Measurements from ENCODE around the gene LRP8. TPM values are rescaled to one million over a fixed set of nuclear protein-coding genes. Genes with fewer than 3 reads are reported as not detected.

Gene LRP8
- total and polyA plus RNA-seq, 11 donors, result 0.27 to 8.0 (median 1.7) TPM

DNA sequence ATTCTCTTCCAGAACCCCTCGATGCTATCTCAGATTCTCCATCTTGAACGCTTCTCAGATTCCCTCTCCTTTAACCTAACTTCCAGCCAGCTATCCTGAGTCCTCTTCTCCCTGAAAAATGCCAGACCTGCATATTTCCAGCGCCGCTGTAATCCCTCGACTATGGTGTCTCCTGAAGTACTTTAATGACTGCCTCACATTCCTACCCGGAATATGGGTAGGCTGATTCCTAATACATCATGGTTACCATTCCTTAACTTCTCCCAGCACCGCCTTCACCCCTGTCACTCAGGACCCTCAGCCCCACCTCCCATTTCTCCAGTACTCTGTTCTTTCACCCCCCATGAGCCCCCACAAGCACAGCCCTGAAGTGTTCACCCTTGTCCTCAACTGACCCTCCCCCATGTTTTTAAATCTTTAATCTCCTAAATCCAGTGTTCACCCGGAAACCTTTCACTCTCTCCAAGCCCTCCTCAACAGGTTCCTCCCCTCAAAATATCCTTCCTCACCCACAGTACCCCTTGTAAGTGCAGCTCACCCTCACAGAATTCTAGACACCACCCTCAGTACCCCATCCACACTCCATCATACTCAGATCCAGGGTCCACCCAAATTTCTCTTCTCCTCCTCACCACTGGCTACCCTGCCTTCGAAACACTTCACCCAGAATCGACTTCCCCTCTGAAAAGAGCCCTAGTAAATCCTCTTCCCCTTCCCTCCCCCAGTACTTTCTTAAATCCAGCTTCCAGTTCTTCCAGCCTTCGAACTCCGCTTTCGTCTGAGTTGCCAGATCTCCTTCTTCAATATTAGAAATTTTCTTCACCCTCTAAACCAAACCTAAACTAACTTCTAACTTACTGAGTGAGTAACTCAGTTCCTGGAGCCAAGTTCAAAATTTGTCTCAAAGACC lies 130.3 kb downstream of the LRP8 start:
- H3K27ac ChIP-seq, result peak overlapping the region; percentile 94 to 100 (median 98)
- H3K4me1 ChIP-seq, result peaks cover 3 to 40% (median 30%) of the 10 kb centered on the region in 12 donors
- peak in 1 of 4 donors; percentile 23 for ATAC-seq
- H3K27me3 ChIP-seq, result no peaks in the 10 kb centered on the region
- intact Hi-C loops (cut with DNase I), result loop anchor here in 2 of 10 donors (1.0 to 5.0 kb wide), 3 partner anchors 21 to 270 kb away; partner anchors contain the start of genes CZIB (in 1 of the 2) and SCP2 (in 1 of the 2)
- TF ChIP-seq, protein P1, sequence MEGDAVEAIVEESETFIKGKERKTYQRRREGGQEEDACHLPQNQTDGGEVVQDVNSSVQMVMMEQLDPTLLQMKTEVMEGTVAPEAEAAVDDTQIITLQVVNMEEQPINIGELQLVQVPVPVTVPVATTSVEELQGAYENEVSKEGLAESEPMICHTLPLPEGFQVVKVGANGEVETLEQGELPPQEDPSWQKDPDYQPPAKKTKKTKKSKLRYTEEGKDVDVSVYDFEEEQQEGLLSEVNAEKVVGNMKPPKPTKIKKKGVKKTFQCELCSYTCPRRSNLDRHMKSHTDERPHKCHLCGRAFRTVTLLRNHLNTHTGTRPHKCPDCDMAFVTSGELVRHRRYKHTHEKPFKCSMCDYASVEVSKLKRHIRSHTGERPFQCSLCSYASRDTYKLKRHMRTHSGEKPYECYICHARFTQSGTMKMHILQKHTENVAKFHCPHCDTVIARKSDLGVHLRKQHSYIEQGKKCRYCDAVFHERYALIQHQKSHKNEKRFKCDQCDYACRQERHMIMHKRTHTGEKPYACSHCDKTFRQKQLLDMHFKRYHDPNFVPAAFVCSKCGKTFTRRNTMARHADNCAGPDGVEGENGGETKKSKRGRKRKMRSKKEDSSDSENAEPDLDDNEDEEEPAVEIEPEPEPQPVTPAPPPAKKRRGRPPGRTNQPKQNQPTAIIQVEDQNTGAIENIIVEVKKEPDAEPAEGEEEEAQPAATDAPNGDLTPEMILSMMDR (IDR thresholded peaks at IDR 0.05), result no peak
- no peak for TF ChIP-seq POLR2A (IDR thresholded peaks at IDR 0.05)
- H3K9me3 ChIP-seq, result no peaks in the 10 kb centered on the region
- no peak for DNase-seq
- WGBS, 4 donors, result 34 to 38% (median 37%) methylated on average over 13 of the region's 13 CpGs
- peak overlapping the region; percentile 77 to 100 (median 88) for H3K4me3 ChIP-seq
- H3K36me3 ChIP-seq, result peaks cover 0 to 22% (median 19%) of the 10 kb centered on the region in 9 donors

DNA sequence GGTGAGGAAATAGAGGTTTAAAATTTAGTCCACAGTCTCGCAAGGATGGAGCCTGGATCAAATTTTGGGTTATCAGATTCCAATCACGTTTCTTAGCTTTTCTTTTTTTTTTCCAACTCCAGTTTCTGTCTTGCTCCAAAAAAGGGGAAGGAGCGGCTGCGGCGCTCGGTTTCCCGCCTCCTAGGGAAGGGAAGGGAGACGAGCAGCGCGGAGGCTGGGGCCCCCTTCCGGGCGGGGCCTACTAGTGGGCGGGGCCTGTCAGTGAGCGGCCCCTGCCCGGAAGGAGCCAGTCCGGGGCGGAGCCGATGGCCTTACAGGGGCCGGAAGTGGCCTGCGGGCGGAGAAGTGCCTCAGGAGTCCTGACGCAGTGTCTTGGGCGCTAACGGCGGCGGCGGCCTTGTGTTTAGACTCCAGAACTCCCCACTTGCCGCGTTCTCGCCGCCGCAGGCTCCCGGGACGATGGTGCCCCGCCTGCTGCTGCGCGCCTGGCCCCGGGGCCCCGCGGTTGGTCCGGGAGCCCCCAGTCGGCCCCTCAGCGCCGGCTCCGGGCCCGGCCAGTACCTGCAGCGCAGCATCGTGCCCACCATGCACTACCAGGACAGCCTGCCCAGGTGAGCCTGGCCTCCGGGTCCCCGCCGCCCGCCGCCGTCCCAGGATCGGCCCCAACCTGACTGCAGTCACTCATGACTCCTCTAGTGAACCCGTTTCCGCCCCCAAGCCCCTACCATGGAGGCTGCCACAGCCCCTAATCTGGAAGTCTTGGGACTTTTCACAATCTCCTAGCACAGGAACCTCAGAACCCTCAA lies 131.2 kb downstream of the LRP8 start, which contains the start of gene CPT2:
CPT2 (plus strand) TSS at position 340 of the 806 bp plus-strand sequence; CDS start at position 460, 120 bp downstream.
- H3K27me3 ChIP-seq, result no peaks in the 10 kb centered on the region
- 0 to 1% (median 0%) methylated on average over 23 to 57 of the region's 57 CpGs for WGBS, 4 donors
- H3K4me1 ChIP-seq, result peaks cover 3 to 40% (median 30%) of the 10 kb centered on the region in 12 donors
- TF ChIP-seq, protein P1 (IDR thresholded peaks at IDR 0.05), result peak in 6 of 12 donors; percentile 6 to 47 (median 20)
- TF ChIP-seq POLR2A (IDR thresholded peaks at IDR 0.05), result peak; percentile 91 to 96
- H3K9me3 ChIP-seq, result no peaks in the 10 kb centered on the region
- DNase-seq, result peak; percentile 95 to 98 (median 97)
- ATAC-seq, result peak; percentile 95 to 99 (median 98)
- peak within 1 kb of the TSS; percentile 77 to 100 (median 88) for H3K4me3 ChIP-seq
- H3K36me3 ChIP-seq, result peaks cover 0 to 14% (median 11%) of the 10 kb centered on the region in 9 donors
- intact Hi-C loops (cut with DNase I), result loop anchor here in 1 of 10 donors (1.0 to 5.0 kb wide), 2 partner anchors 42 to 269 kb away; partner anchors contain the start of genes MAGOH and SCP2
- H3K27ac ChIP-seq, result peak within 1 kb of the TSS; percentile 94 to 100 (median 98)

DNA sequence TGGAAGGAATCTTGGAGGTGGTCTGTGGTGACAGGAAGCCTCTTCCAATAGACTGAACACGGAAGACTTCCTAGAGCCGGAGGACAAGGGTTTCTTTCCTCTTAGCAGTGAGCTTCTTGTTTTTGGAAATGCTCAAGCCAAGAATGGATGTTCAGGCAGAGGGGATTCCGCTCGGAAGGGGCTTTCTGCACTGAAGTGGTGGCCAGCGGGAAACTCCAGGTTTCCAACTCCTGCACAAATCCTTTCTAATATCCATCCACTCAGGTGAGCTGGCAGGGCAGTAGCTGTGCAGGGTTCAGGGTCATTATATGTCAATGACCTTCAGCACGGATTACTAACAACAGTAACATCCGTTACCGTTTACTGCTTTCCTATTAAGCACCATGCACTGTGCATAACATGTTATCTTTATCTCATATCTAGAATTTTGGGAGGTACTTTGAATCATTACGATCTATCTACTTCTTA lies 131.8 kb downstream of the LRP8 start:
- 39 to 42% (median 39%) methylated on average over 9 of the region's 9 CpGs for WGBS, 4 donors
- TF ChIP-seq, protein P1 (IDR thresholded peaks at IDR 0.05), result no peak
- no peak for TF ChIP-seq POLR2A (IDR thresholded peaks at IDR 0.05)
- intact Hi-C loops (cut with DNase I), result loop anchor here in 1 of 10 donors (1.0 to 5.0 kb wide), 2 partner anchors 42 to 269 kb away; partner anchors contain the start of genes MAGOH and SCP2
- DNase-seq (no peak), ATAC-seq (peak in 2 of 4 donors; percentile 6 to 14)
- Histone ChIP-seq H3K4me1 (peaks cover 3 to 40% (median 30%) of the 10 kb centered on the region in 12 donors), H3K4me3 (peak overlapping the region; percentile 77 to 100 (median 88)), H3K9me3 (no peaks in the 10 kb centered on the region), H3K27ac (peak overlapping the region; percentile 94 to 100 (median 98)), H3K36me3 (peaks cover 0 to 7% (median 4%) of the 10 kb centered on the region in 9 donors), H3K27me3 (no peaks in the 10 kb centered on the region)

All from heart left ventricle (tissue), 16 donors.